GM15510 (cell line): Measurements from ENCODE around the gene SWT1.

Experiments used
- POLR2A ChIP-seq: IDR thresholded peaks from 3 replicates; pipeline ENCODE4 v1.6.1; 2011; ENCODE audit warnings: borderline replicate concordance; ENCODE audit not compliant: insufficient read length; ENCODE audit errors: extremely low read depth

Gene SWT1

GRCh38 chr1:185227161-185227560 lies 70.2 kb downstream of the SWT1 start:
- TF ChIP-seq POLR2A: no peak

GRCh38 chr1:185228979-185229378 lies 72.0 kb downstream of the SWT1 start:
- TF ChIP-seq POLR2A: no peak

GRCh38 chr1:185229981-185230380 lies 73.0 kb downstream of the SWT1 start:
- TF ChIP-seq POLR2A: no peak

GRCh38 chr1:185232874-185233273 lies 75.9 kb downstream of the SWT1 start:
- no peak for TF ChIP-seq POLR2A

GRCh38 chr1:185237661-185238060 lies 80.7 kb downstream of the SWT1 start:
- no peak for TF ChIP-seq POLR2A

- TF ChIP-seq POLR2A: no peak
These were observed 81.5 kb downstream of the SWT1 start for GRCh38 chr1:185238447-185238846.

- no peak for TF ChIP-seq POLR2A
These were observed 82.9 kb downstream of the SWT1 start for GRCh38 chr1:185239861-185240260.

- no peak for TF ChIP-seq POLR2A
These were observed 84.2 kb downstream of the SWT1 start for GRCh38 chr1:185241127-185241526.

- no peak for TF ChIP-seq POLR2A
These were observed 87.2 kb downstream of the SWT1 start for GRCh38 chr1:185244015-185244747.

- TF ChIP-seq POLR2A: no peak
These were observed 88.5 kb downstream of the SWT1 start for GRCh38 chr1:185245466-185245865.

GRCh38 chr1:185249563-185249962 lies 92.6 kb downstream of the SWT1 start:
- TF ChIP-seq POLR2A: no peak

- TF ChIP-seq POLR2A: no peak
These were observed 93.1 kb downstream of the SWT1 start for GRCh38 chr1:185250063-185250462.

- no peak for TF ChIP-seq POLR2A
These were observed 100.9 kb downstream of the SWT1 start for GRCh38 chr1:185257950-185258208.

- no peak for TF ChIP-seq POLR2A
These were observed 101.7 kb downstream of the SWT1 start for GRCh38 chr1:185258676-185259075.

- TF ChIP-seq POLR2A: no peak
These were observed 103.6 kb downstream of the SWT1 start for GRCh38 chr1:185260611-185261010.

- TF ChIP-seq POLR2A: no peak
These were observed 105.2 kb downstream of the SWT1 start for GRCh38 chr1:185262151-185262550.

- TF ChIP-seq POLR2A: no peak
These were observed 106.3 kb downstream of the SWT1 start for GRCh38 chr1:185263292-185263691.
